ENCODE measurements around the gene HMCN2.

GRCh38 chr9:130276955-130277354, 11.4 kb downstream of the HMCN2 start:
- TF ChIP-seq, protein P1, sequence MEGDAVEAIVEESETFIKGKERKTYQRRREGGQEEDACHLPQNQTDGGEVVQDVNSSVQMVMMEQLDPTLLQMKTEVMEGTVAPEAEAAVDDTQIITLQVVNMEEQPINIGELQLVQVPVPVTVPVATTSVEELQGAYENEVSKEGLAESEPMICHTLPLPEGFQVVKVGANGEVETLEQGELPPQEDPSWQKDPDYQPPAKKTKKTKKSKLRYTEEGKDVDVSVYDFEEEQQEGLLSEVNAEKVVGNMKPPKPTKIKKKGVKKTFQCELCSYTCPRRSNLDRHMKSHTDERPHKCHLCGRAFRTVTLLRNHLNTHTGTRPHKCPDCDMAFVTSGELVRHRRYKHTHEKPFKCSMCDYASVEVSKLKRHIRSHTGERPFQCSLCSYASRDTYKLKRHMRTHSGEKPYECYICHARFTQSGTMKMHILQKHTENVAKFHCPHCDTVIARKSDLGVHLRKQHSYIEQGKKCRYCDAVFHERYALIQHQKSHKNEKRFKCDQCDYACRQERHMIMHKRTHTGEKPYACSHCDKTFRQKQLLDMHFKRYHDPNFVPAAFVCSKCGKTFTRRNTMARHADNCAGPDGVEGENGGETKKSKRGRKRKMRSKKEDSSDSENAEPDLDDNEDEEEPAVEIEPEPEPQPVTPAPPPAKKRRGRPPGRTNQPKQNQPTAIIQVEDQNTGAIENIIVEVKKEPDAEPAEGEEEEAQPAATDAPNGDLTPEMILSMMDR (IDR thresholded peaks at IDR 0.05): no peak
- TF ChIP-seq POLR2A (IDR thresholded peaks at IDR 0.05; ENCODE audit: low read depth): no peak
- TF ChIP-seq EP300 (IDR thresholded peaks at IDR 0.05): no peak
- no peak for TF ChIP-seq POLR2AphosphoS5 (IDR thresholded peaks at IDR 0.05)

Measured in esophagus muscularis mucosa (tissue), 4 donors.